Esophagus squamous epithelium (tissue), 5 donors: ENCODE measurements around the gene IFI6. TPM values are rescaled to one million over a fixed set of nuclear protein-coding genes. Genes with fewer than 3 reads are reported as not detected.

Experiments
- DNase-seq: peaks from one replicate; lab custom pipeline; 2025; lab: John Stamatoyannopoulos, UW
- H3K27ac ChIP-seq, 4 donors: fragments of 200-600 bp; sonication (generic); one replicate each; pipeline ENCODE4 v1.5.1; 2016 to 2019; ENCODE audit warnings: mild to moderate bottlenecking in 1 of 4
- H3K27me3 ChIP-seq, 4 donors: fragments of 200-600 bp; sonication (generic); 1 replicate in 3 of 4; 2 replicates in 1 of 4; pipeline versions ENCODE4 v1.5.1 to v1.6.0; 2017 to 2021; ENCODE audit warnings: antibody characterized with exemption in 1 of 4
- H3K36me3 ChIP-seq, 3 donors: fragments of 200-600 bp; sonication (generic); one replicate each; pipeline ENCODE4 v1.5.1; 2016 to 2019
- H3K4me1 ChIP-seq, 3 donors: fragments of 200-600 bp; sonication (generic); one replicate each; pipeline ENCODE4 v1.5.1; 2017 to 2019
- H3K4me3 ChIP-seq, 4 donors: fragments of 200-600 bp; sonication (generic); 1 replicate in 3 of 4; 2 replicates in 1 of 4; pipeline ENCODE4 v1.5.1; 2016 to 2019; ENCODE audit warnings: mild to moderate bottlenecking in 2 of 4, moderate library complexity in 1 of 4
- H3K9me3 ChIP-seq, 3 donors: fragments of 200-600 bp; sonication (generic); one replicate each; pipeline ENCODE4 v1.5.1; 2016 to 2019
- POLR2A ChIP-seq, 4 donors: fragments of 450-650 bp; IDR thresholded peaks; one replicate each; pipeline ENCODE4 v1.6.1; 2017; ENCODE audit warnings: antibody characterized with exemption in 4 of 4, mild to moderate bottlenecking in 4 of 4, moderate library complexity in 3 of 4
- WGBS, 2 donors: methylation state at CpG; one replicate each; pipeline ENCODE4 v1.1.5; 2018; 5-methylcytosine and 5-hydroxymethylcytosine counted together
- intact Hi-C: fragments of 100-400 bp; cut with DNase I; formaldehyde crosslinking; loops from one replicate; pipeline ENCODE4 v1.15.0; 2022
- total RNA-seq, 4 donors: library from RNA; depleted of rRNA; stranded (reverse); fragments of >200 nt; gene quantifications; one replicate each; pipeline ENCODE4 v1.1.0, GENCODE V29; 2016
- TF ChIP-seq, protein P1 (sequence below), 6 experiments: fragments of 450-650 bp in 4 of 6; fragments of 200-600 bp in 2 of 6; sonication (generic) in 2 of 6; IDR thresholded peaks; one replicate each; pipeline ENCODE4 v1.5.1; 2016 to 2019; ENCODE audit warnings: antibody characterized with exemption in 6 of 6, mild to moderate bottlenecking in 4 of 6, moderate library complexity in 4 of 6
- donor health status: DM: yes; HTN: yes; CAD: no.

IFI6 gene
- total RNA-seq, 4 donors from 2014 or later, result 4.0 to 194 (median 13.6) TPM

DNA sequence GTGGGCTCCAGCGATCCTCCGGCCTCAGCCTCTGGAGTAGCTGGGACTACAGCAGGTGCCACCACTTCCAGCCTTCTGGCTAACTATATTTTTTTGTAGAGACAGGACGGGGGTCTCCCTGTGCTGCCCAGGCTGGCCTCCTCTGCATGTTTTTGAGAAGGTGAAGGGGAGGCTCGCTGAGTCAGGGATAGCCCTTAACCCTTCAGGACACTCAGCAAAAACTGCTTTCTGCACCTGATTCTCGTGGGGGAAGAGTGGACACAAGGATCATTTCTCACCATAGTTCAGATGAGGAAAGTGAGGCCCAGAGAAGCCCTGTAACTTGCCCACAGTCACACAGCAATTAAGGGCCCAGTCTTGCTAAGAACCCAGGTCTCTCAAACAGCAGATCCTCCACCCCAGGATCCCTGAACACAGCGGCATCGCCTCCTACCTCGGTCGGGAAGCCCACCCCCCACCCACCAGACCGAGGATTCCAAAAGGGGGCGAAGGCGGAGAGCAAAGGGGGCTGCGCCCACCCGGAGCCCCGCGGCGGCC lies 38.3 kb downstream of the IFI6 start:
- H3K4me1 ChIP-seq, result peaks cover 28 to 73% (median 37%) of the 10 kb centered on the region in 3 donors
- TF ChIP-seq, protein P1, sequence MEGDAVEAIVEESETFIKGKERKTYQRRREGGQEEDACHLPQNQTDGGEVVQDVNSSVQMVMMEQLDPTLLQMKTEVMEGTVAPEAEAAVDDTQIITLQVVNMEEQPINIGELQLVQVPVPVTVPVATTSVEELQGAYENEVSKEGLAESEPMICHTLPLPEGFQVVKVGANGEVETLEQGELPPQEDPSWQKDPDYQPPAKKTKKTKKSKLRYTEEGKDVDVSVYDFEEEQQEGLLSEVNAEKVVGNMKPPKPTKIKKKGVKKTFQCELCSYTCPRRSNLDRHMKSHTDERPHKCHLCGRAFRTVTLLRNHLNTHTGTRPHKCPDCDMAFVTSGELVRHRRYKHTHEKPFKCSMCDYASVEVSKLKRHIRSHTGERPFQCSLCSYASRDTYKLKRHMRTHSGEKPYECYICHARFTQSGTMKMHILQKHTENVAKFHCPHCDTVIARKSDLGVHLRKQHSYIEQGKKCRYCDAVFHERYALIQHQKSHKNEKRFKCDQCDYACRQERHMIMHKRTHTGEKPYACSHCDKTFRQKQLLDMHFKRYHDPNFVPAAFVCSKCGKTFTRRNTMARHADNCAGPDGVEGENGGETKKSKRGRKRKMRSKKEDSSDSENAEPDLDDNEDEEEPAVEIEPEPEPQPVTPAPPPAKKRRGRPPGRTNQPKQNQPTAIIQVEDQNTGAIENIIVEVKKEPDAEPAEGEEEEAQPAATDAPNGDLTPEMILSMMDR (IDR thresholded peaks at IDR 0.05), result no peak
- no peak for TF ChIP-seq POLR2A (IDR thresholded peaks at IDR 0.05)

DNA sequence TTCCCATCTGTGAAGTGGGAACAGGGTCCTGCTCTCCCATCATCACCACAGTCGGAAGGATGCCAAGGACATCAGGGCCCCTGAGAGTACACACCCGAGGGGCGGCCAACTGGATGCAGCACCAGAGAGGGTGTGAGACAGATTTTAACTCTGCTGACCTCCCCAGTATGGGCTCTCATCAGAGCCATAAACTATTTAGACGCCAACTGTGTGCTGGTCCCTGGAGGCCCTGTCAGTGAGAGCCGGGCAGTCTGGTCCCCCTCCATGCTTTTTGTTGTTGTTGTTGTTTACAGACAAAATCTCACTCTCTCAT lies 38.7 kb downstream of the IFI6 start:
- no peak for TF ChIP-seq POLR2A (IDR thresholded peaks at IDR 0.05)
- TF ChIP-seq, protein P1 (IDR thresholded peaks at IDR 0.05), result no peak
- Histone ChIP-seq H3K27me3 (peaks cover 0 to 18% (median 0%) of the 10 kb centered on the region in 4 donors), H3K4me1 (peaks cover 28 to 78% (median 40%) of the 10 kb centered on the region in 3 donors), H3K36me3 (no peaks in the 10 kb centered on the region), H3K9me3 (no peaks in the 10 kb centered on the region), H3K4me3 (peak overlapping the region in 2 of 4 donors; percentile 53 to 66), H3K27ac (peak overlapping the region in 3 of 4 donors; percentile 69 to 83 (median 80))
- intact Hi-C loops, result no loop called here
- DNase-seq, result no peak
- 82 to 83% methylated on average over 2 to 4 of the region's 5 CpGs for WGBS, 2 donors

More for the DNA sequence above, 38.3 kb downstream of the IFI6 start:
- no peak for DNase-seq
- Histone ChIP-seq H3K27ac (peak overlapping the region; percentile 47 to 83 (median 74)), H3K36me3 (no peaks in the 10 kb centered on the region), H3K27me3 (peaks cover 0 to 18% (median 0%) of the 10 kb centered on the region in 4 donors), H3K4me3 (peak overlapping the region; percentile 35 to 66 (median 49)), H3K9me3 (no peaks in the 10 kb centered on the region)
- intact Hi-C loops, result no loop called here
- 62 to 87% methylated on average over 3 to 5 of the region's 17 CpGs for WGBS, 2 donors

DNA sequence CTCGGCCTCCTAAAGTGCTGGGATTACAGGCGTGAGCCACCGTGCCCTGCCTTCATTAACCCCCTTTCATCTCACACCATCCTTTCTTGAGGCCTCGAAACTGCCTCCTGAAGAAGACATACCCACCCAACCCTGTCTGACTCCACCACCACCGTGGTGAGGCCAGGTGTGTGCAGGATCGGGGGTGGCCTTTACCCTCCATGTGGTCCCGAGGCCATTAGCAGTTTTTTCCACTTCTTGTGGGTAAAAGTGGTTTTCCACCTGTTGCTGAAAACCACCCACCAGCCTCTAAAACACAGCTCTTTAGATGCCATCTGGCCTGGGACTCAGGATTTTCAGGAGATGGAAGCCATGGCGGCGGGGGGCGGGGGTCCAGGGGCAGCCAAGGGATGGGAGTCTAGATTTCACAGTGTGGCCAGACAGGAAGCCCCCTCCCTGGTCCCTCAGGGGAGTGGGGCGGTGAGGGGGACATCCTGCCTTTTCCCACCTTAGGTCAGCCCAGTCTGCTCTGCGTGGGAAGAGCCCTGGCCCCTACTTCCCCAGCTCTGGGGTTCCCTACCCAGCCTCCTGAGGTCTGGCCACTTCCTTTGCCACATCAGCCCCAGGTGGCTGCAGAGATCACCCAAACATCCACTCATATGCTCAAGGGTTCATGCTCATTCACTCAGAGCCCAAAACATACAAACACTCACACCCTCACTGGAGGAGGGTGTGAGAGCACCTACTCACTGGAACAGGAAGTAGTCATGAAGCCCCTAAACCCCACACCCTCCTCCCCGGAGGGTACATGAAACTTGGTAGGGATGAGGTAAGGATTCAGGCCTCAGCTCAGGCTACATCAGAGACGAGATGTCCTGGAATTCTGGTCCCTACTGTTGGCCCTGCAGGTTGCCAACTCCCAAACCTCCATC lies 39.4 kb downstream of the IFI6 start:
- peaks cover 28 to 81% (median 40%) of the 10 kb centered on the region in 3 donors for H3K4me1 ChIP-seq
- DNase-seq, result no peak
- peak overlapping the region in 1 of 4 donors; percentile 66 for H3K4me3 ChIP-seq
- H3K36me3 ChIP-seq, result no peaks in the 10 kb centered on the region
- WGBS, 2 donors, result 43 to 69% methylated on average over 7 to 9 of the region's 14 CpGs
- H3K9me3 ChIP-seq, result no peaks in the 10 kb centered on the region
- peaks cover 0 to 18% (median 0%) of the 10 kb centered on the region in 4 donors for H3K27me3 ChIP-seq
- intact Hi-C loops, result no loop called here
- no peak for TF ChIP-seq POLR2A (IDR thresholded peaks at IDR 0.05)
- TF ChIP-seq, protein P1 (IDR thresholded peaks at IDR 0.05), result no peak
- H3K27ac ChIP-seq, result peak overlapping the region; percentile 48 to 83 (median 74)

DNA sequence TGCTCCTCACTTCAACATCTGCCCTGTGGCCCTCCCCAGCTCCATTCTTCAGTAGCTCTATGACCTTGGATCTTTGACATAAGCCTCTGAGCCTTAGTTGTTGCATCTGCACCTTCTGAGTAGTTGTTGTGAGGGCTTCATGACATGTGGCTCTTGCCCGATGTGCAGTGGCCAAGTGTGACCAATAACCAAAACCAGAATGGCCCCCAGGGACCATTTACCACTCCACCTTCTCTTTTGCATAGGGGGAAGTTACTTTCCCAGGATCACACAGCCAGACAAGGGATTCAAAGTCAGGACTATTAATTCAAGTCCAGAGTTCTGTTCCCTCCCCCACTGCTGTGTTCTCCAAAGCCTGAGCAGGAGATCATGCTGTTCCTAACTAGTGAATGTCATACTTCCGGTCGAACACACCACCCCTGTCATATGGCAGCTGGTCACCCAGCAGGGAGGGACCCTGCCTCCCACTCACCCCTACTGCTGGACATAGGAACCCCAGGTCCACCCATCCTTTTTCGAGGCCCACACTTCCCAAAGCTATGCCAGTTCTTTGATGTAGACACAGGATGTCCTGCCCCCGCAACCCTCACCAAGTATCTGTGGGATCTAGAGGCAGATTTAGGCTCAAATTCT lies 41.0 kb downstream of the IFI6 start:
- TF ChIP-seq, protein P1 (IDR thresholded peaks at IDR 0.05), result no peak
- peak in 1 of 4 donors; percentile 9 for TF ChIP-seq POLR2A (IDR thresholded peaks at IDR 0.05)
- DNase-seq, result no peak
- Histone ChIP-seq H3K9me3 (no peaks in the 10 kb centered on the region), H3K36me3 (no peaks in the 10 kb centered on the region), H3K27ac (peak overlapping the region; percentile 48 to 85 (median 74)), H3K4me3 (no peak overlapping the region), H3K27me3 (peaks cover 0 to 18% (median 0%) of the 10 kb centered on the region in 4 donors), H3K4me1 (peaks cover 30 to 88% (median 42%) of the 10 kb centered on the region in 3 donors)
- intact Hi-C loops, result no loop called here
- 22 to 47% methylated on average over 4 to 5 of the region's 5 CpGs for WGBS, 2 donors
